HL-60 (cell line): ENCODE measurements around the gene CD74.

Source experiments
- DNase-seq, 2 experiments: peaks; one replicate each; pipeline ENCODE4 v3.0.0-alpha.2; 2010 to 2020; ENCODE audit warnings: low read depth in 1 of 2, low spot score in 1 of 2
- H3K27ac ChIP-seq: fragments of 250-450 bp; sonication (Bioruptor Pico); replicated peaks from 2 replicates; pipeline ENCODE4 v1.5.1; 2020; ENCODE audit warnings: mild to moderate bottlenecking, moderate library complexity
- H3K27me3 ChIP-seq: fragments of 250-450 bp; sonication (Bioruptor Pico); 2 replicates; pipeline ENCODE4 v1.5.1; 2021; ENCODE audit warnings: mild to moderate bottlenecking, moderate library complexity; ENCODE audit not compliant: insufficient read depth, poor library complexity, severe bottlenecking
- H3K4me3 ChIP-seq: replicated peaks from 2 replicates; pipeline ENCODE4 v1.5.1; 2011; ENCODE audit warnings: mild to moderate bottlenecking, control low read depth, low read length; ENCODE audit not compliant: insufficient read depth
- CTCF ChIP-seq: IDR thresholded peaks from one replicate; pipeline ENCODE4 v1.5.1; 2011; ENCODE audit warnings: low read length, control low read depth, inconsistent platforms; ENCODE audit not compliant: insufficient read depth
- GABPA ChIP-seq: IDR thresholded peaks from 2 replicates; pipeline ENCODE4 v1.6.1; 2012; ENCODE audit warnings: low read depth
- POLR2AphosphoS5 ChIP-seq: IDR thresholded peaks from 2 replicates; pipeline ENCODE4 v1.6.1; 2012; ENCODE audit warnings: low read depth
- REST ChIP-seq: IDR thresholded peaks from 2 replicates; pipeline ENCODE4 v1.6.1; 2012; ENCODE audit warnings: low read depth; ENCODE audit not compliant: insufficient replicate concordance
- SPI1 ChIP-seq: IDR thresholded peaks from 2 replicates; pipeline ENCODE4 v1.6.1; 2012; ENCODE audit warnings: low read depth, mild to moderate bottlenecking, borderline replicate concordance
- long read RNA-seq: library from polyadenylated mRNA; unstranded; transcript quantifications from one replicate; pipeline ENCODE4 v2.0.0, GENCODE V29; 2020

The CD74 gene
- long read RNA-seq = 0 reads

DNA sequence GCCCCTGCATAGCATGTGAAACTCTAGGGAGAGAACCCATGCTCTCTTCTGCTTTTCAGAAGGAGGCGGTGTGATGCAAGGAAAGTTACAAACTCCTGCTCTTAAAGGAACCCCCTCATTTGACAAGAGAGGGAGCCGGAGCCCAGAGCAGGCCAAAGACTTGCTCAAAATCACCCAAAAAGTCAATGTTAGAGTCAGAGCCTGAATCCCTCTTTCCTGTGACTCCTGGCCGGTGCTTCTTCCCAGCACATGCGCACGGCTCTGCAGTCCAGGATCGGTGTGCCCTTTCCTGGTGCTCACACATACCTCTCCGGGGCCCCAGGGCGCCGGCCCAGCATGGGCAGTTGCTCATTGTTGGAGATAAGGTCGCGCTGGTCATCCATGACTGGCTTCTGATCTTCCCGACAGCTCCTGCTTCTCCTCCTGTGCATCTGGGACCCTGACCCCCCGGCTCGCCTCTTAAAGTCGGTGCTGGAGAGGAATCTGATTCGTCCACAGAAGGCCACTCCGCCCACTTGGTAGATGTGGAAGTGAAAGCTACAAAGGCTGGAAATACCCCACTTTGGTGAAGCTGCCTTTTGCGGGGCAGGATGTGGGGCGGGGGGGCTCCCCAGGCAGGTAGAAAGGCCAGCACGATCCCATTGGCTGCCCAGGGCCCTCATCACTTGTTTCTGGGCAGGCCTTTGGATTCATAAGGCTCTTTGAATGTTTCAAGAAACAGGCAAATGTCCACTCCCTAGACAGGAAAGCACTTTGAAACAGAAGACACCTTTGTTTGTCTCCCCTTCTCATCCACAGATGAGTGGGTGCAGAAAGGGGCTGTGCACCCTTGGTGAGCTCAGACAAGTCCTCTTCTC, at the start of gene CD74:
Gene CD74 (minus strand): TSS at position 592 of the 857 bp plus-strand sequence. CDS start 161 bp downstream, at position 431.
- TF ChIP-seq REST = no peak
- TF ChIP-seq SPI1 = peak; percentile 61; the same call in 1 of the 2 replicates
- no peak for TF ChIP-seq GABPA
- no peak for TF ChIP-seq POLR2AphosphoS5
- no peak for TF ChIP-seq CTCF
- Histone ChIP-seq H3K27ac (peak within 1 kb of the TSS; percentile 49), H3K4me3 (peak within 1 kb of the TSS; percentile 64), H3K27me3 (no peaks in the 10 kb centered on the region)
- DNase-seq = peak; percentile 56 to 77

DNA sequence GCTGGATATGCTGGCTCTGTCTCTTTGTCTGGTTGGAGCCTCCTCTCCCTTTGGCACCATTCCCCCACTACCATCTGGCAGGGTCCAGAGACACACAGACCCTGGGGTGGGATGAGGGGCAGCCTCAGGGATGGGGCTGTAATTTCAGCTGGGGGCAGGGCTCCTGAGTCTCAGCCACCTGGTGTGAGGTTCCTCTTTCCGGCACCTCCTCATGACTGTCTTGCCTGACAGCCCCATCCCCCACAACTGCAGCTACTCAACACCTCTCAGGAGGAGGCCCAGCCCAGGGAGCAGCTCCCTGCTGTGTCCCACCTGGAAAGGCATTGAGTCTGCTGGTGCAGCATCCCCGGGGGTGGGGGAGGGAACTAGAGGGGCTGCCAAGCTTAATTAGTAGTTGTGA, 48.5 kb upstream of the CD74 start:
- peak; percentile 52 to 87 for DNase-seq
- Histone ChIP-seq H3K27ac (peak overlapping the region; percentile 66), H3K4me3 (no peak overlapping the region), H3K27me3 (no peaks in the 10 kb centered on the region)
- TF ChIP-seq GABPA = no peak
- no peak for TF ChIP-seq CTCF
- peak; percentile 44; the same call in 1 of the 2 replicates for TF ChIP-seq SPI1

DNA sequence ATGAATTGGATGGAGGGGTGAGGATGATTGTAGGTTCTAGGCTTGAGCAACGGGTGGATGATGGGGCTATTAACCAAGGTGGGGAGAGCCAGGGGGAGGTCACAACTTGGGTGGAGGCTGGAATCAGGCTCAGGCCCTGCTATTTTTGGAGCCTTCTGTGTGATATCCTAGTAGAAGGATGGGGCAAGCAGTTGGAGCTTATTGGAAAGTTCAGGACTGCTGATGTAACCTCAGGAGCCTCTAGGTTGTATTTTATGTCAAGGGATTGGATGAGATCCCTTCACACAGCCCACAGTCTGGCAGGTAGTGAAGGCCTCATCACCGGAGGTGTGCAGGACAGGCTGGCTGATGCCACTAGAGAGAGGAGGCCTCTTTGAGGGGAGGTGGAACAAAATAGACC, 48.1 kb upstream of the CD74 start:
- no peaks in the 10 kb centered on the region for H3K27me3 ChIP-seq
- H3K27ac ChIP-seq = peak overlapping the region; percentile 66
- DNase-seq = no peak
- TF ChIP-seq SPI1 = no peak
- no peak for TF ChIP-seq GABPA
- no peak overlapping the region for H3K4me3 ChIP-seq

DNA sequence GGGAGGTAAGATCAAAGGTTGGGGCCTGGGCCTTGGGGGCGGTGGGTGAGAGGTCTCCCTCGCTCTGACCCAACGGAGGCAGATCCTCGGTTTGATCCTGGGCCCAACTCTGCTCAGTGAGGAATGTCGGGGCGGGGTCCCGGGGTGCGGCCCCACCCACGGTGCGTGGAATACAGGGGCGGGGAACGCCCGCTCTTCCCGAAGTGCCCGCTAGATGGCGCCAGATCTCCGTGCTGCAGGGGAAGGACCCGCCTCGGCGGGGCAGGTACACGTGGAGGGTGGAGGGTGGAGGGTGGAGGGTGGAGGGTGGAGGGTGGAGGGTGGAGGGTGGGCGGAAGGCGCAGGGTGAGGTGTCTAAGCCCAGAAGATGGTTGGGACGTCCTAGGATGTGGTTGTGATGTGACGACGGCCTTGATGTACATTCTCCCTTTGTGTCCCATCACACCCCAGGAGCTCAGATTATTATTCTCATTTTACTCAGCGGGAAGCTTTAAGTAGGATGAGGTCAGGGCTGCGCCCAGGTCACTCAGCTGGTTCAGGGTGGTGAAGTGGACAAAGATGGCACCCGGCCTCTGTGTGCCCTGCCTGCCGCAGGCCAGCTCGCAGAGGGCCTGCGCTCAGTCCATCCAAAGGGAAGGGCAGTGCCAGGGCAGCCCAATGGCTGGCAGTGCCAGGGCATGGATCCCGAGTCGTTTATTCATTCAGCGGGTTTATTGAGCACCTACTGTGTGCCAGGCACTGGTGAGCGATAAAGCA, 46.3 kb upstream of the CD74 start:
- H3K27ac ChIP-seq = peak overlapping the region; percentile 40
- peak overlapping the region; percentile 23 for H3K4me3 ChIP-seq
- DNase-seq = peak in 1 of 2 experiments; percentile 81
- no peak for TF ChIP-seq REST
- TF ChIP-seq SPI1 = no peak
- TF ChIP-seq CTCF = peak; percentile 46
- TF ChIP-seq POLR2AphosphoS5 = no peak
- TF ChIP-seq GABPA = no peak
- H3K27me3 ChIP-seq = no peaks in the 10 kb centered on the region
